Epithelial cell of esophagus (primary cell): Measurements from ENCODE around the gene AKT3.

Experiments used
- DNase-seq: peaks from one replicate; pipeline ENCODE4 v3.0.0; 2010; ENCODE audit warnings: low read depth
- H3K4me3 ChIP-seq: 2 replicates; pipeline ENCODE4 v1.5.1; 2011; ENCODE audit warnings: mild to moderate bottlenecking, low read length, control low read depth
- TF ChIP-seq, protein P1 (sequence below): IDR thresholded peaks from 2 replicates; pipeline ENCODE4 v1.5.1; 2011; ENCODE audit warnings: low read depth, mild to moderate bottlenecking, low read length, control low read depth, inconsistent platforms; ENCODE audit not compliant: insufficient read depth; ENCODE audit errors: missing control alignments

The AKT3 gene

DNA sequence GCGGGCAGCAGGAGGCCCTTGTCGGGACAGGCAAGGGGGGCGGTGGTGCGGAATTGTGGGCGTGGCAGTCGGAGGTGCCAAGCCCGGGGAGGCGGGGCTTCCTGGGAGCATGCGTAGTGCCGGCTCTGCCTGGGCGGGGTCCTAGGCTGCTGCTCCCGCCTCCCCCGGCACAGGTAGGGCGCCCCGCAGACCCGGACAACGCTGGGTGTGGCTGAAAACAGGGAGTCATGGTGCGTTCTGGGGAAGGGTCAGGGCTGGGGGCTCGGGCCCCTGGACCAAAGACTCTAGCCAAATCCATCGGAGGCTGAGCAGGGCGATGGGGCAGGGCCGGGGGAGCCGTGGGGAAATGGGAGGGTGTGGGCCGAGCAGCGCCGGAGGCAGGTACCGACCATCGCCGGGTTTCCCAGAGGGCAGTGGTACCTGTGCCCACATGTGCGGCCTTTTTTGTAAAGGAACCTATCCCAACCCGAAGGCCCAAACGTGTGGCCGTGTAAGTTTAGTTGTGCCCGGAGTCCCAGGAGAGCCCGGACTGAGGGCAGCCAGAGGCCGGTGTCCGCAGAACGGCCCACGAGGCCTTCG lies 362.3 kb downstream of the AKT3 start:
- H3K4me3 ChIP-seq: peak overlapping the region; percentile 56
- DNase-seq: peak; percentile 78
- TF ChIP-seq, protein P1, sequence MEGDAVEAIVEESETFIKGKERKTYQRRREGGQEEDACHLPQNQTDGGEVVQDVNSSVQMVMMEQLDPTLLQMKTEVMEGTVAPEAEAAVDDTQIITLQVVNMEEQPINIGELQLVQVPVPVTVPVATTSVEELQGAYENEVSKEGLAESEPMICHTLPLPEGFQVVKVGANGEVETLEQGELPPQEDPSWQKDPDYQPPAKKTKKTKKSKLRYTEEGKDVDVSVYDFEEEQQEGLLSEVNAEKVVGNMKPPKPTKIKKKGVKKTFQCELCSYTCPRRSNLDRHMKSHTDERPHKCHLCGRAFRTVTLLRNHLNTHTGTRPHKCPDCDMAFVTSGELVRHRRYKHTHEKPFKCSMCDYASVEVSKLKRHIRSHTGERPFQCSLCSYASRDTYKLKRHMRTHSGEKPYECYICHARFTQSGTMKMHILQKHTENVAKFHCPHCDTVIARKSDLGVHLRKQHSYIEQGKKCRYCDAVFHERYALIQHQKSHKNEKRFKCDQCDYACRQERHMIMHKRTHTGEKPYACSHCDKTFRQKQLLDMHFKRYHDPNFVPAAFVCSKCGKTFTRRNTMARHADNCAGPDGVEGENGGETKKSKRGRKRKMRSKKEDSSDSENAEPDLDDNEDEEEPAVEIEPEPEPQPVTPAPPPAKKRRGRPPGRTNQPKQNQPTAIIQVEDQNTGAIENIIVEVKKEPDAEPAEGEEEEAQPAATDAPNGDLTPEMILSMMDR: no peak

DNA sequence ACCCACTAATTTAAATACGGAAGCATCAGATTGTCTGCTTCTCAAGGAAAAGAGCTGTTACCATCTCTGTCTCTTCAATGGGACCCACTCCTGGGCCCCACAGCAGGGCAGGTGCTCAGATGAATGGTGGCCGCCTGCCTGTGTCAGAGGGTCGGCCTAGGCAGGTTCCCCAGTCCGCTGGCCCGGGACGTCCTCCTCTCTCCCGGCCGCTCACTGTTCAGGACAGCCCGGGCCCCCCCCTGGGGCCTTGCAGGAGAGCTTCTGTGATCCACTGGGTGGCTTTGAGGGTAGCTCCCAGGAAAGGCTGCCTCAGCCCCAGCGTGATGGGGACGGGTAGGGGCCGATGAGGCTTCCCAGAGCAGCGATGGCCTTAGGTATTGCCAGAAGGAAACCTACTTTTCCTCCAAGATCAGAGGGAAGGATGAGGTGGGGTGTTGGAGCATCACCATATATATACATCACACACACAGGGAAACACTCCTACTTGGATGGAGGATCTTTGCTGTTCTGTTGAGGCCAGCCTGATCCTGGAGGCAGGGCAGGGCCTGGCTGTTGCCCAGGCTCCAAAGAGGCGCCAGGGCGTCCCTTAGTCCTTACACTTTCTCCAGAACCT lies 362.9 kb downstream of the AKT3 start:
- no peak overlapping the region for H3K4me3 ChIP-seq
- no peak for DNase-seq
- TF ChIP-seq, protein P1: no peak

DNA sequence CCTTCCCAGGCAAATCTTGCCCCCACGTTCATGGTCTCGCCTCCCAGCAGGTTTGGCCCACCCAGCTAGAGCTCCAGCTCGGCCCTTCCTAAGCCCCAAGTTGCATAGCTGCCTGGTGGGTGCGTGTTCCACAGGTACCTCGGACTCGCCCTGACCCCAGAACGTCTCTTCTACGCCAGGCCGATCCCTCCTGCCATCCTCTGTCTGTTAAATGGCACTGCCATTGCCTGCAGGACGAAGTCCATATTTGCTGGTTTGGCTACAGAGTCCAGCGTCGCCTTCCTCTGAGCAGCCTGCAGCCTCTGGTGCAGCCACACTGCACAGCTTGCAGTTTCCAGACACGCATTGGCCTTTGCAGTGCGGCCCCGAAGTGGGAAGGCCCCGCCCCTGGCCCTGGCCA lies 366.1 kb downstream of the AKT3 start:
- TF ChIP-seq, protein P1: no peak
- H3K4me3 ChIP-seq: no peak overlapping the region
- no peak for DNase-seq

DNA sequence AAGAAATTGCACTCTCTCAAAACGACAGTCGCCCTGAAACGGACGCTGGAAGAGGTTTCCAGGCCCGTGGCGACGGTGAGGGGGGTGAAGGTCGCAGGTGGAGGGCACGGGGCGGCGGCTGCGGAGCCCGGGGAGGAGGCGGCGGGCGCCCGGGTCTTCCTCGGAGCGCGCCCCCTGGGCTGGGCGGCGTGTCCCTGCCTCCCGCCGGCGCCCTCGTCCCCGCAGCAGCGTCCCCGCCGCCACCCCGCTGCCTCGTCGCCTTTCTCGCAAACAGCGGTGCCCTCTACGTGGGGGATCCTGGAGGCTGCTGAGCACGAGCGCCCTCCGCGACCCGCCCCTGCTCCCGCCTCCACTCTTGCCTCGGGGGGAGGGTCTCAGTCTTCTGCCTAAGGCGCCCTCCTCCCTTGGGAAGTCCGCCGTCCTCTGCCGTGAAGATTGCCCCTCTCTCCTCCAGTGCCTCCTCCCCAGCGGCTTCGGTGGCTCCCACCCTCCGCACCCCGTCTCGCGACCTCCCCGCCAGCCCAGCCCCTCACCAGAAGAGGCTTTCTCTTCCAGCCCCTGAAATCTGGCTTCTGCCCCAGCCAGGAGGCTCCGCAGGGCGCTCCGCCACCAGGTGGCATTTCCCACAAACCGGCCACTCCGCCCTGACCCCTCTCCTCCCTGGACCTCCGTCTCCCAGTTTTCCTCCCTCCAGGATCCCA lies 366.8 kb downstream of the AKT3 start:
- no peak overlapping the region for H3K4me3 ChIP-seq
- TF ChIP-seq, protein P1: peak; percentile 3
- DNase-seq: no peak

GRCh38 chr1:243482141-243483022 lies 367.7 kb downstream of the AKT3 start:
- DNase-seq: peak; percentile 81
- TF ChIP-seq, protein P1: no peak
- H3K4me3 ChIP-seq: no peak overlapping the region

DNA sequence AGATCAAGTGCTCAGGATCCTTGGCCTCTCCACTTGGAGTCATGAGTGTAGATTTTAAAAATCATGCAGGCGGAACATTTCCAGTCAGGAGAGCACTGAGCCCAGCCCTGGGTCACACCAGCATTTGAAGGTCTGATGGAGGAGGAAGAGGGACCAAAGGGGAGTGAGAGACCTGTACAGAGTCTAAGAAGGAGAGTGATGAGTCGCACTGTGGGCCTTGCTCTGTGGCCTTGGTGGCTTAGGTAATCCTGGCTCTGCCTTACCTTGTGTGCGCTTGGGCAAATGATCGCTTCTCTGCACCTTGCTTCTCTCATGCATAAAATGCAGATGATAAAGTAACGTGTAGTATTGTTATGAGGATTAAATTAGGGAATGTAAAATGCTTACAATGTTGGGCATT lies 368.9 kb downstream of the AKT3 start:
- no peak overlapping the region for H3K4me3 ChIP-seq
- TF ChIP-seq, protein P1: no peak
- no peak for DNase-seq
